Measurements from ENCODE around the gene HIC1.

HIC1 gene

DNA sequence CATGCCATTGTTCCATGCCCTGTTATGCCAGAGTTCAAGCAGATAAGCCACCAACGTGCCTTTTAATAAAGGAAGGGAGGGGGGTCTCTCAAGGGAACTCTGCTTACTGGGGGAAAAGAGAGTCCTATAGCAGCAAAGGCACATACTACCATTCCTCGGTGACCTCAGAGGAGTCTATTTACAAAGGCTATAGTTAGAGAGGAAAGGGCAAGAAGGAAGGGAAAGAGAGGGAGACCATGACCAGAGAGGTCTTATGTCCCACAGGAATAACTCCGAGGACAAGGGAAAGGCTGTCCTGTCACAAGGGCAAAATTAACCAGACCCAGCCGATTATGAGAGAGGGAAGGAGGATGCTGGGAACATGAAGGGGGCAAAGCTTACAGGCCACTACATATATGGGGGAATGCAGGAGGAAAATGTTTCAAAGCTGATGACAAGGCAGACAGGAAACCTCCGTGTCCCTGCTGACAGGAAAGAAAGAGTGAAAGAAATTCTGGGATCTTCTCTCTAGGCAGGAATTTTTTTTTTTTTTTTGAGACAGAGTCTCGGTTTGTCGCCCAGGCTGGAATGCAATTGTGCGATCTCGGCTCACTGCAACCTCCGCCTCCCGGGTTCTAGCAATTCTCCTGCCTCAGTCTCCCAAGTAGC, 51.5 kb downstream of the HIC1 start:
- DNase-seq, result no peak

DNA sequence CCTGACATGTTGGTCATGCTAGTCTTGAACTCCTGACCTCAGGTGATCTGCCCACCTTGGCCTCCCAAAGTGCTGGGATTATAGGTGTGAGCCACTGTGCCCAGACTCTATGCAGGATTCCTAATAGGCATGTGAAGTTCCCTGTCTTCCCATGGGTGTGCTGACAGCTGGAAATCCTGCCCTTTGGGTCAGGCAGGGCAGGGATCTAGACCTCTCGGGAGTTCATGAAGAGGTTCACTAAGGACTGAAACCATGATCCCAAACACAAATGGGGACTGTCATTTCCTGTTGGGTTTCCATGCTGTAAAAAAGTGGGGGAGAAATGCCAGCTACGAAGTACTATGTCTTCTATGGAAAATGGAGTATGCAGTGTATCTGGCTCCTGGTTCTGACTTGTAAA, 52.1 kb downstream of the HIC1 start:
- no peak for DNase-seq

DNA sequence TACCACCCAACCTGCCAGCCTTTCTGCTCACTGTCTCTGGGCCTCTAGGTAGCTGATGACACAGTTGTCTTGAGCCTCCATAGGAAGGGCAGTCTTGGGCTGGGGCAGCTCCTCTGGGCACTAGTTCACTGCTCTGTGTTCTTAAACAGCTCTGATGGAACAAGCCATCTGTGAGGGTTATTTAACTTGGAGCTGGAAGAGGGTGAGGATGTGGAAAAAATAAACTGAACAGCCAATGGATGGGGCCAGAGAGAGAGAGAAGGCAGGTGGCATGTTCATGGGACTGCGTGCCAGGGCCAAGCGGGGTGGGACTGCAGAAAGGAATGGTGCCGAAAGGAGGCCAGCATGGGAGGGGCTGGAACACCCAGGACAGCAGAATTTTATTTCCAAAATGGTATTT, 52.6 kb downstream of the HIC1 start:
- DNase-seq, result no peak

DNA sequence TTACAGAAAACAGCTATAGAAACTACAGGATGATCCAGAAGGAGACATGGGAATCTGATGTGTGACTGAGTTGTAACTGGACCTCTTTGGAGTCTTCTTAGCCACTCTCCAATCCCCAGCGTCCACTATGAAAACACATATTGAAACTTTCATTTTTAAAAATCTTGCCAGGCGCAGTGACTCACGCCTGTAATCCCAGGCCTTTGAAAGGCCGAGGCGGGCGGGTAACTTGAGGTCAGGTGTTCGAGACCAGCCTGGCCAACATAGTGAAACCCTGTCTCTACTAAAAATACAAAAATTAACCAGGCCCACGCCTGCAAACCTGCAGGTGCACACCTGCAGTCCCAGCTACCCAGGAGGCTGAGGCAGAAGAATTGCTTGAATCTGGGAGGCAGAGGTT, 53.3 kb downstream of the HIC1 start:
- DNase-seq, result no peak

DNA sequence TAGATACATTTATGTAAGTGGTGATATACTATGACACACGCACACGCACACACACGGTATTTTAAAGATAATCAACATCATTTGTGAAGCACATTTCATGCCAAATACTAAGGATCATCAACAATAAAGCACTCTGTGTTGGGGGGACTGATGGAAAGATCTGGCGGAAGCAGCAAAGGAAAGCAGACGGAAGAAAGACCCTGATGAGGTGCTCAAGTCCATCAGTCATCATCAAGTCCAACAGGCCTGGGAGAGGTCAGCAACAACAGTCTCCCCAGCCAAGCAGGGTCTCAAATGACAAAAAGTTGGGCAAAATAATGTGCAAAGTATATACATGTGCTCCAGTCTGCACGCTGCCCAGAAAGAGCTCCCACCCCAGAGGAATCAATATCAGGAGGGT, 55.5 kb downstream of the HIC1 start:
- DNase-seq, result no peak

DNA sequence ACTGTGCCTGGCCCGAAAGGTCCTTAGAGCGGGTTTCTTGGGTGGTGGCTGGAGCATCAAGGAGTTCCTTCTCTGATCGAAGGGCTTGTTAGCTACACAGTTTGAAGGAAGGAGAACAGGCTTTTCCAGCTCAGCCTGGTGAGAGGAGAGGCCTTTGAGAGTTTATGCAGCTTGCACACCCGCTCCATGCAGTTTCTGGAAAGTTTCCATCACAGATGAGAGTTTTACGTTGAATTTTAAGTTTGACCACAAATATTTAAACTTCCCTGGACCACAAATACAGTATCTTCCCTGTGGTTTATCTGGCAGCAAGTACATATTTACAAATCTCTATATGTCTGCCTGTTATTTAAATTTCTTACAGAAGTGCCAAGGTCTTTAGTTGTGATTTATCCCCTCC, 56.8 kb downstream of the HIC1 start:
- no peak for DNase-seq

Data from MV-4-11 (cell line).